ENCODE results near the gene GRM1. TPM values are rescaled to one million over a fixed set of nuclear protein-coding genes. Genes with fewer than 3 reads are reported as not detected.
A peak's percentile ranks its signal among the peaks of the same experiment; 100 is the strongest.

The GRM1 gene
- total RNA-seq, 1 donor from 2014 or later: 0.05 TPM

GRCh38 chr6:146287691-146288369, 259.0 kb downstream of the GRM1 start:
- H3K27me3 Mint-ChIP-seq (ENCODE audit: low read depth, unreplicated experiment): no peaks in the 10 kb centered on the region
- Histone ChIP-seq H3K9ac (ENCODE audit: low read length) (no peak overlapping the region), H3K9me3 (ENCODE audit: insufficient read depth, low read depth, low read length) (no peaks in the 10 kb centered on the region), H3K27me3 (ENCODE audit: insufficient read depth, low read length) (no peaks in the 10 kb centered on the region), H4K20me1 (ENCODE audit: insufficient read depth, low read length) (no peaks in the 10 kb centered on the region), H3K4me3 (ENCODE audit: insufficient read depth, low read depth, low read length) (no peak overlapping the region), H3K79me2 (ENCODE audit: insufficient read depth, low read length) (no peaks in the 10 kb centered on the region), H3K4me2 (ENCODE audit: low read length) (no peak overlapping the region), H3K4me1 (ENCODE audit: insufficient read depth, low read length) (peaks cover 5% of the 10 kb centered on the region), H3K36me3 (ENCODE audit: insufficient read depth, low read length) (no peaks in the 10 kb centered on the region), H2AFZ (ENCODE audit: low read depth, low read length) (no peak overlapping the region), H3K27ac (ENCODE audit: low read depth, low read length) (no peak overlapping the region)
- H3K9me3 Mint-ChIP-seq (ENCODE audit: unreplicated experiment): peaks cover 8% of the 10 kb centered on the region
- TF ChIP-seq, protein P1, sequence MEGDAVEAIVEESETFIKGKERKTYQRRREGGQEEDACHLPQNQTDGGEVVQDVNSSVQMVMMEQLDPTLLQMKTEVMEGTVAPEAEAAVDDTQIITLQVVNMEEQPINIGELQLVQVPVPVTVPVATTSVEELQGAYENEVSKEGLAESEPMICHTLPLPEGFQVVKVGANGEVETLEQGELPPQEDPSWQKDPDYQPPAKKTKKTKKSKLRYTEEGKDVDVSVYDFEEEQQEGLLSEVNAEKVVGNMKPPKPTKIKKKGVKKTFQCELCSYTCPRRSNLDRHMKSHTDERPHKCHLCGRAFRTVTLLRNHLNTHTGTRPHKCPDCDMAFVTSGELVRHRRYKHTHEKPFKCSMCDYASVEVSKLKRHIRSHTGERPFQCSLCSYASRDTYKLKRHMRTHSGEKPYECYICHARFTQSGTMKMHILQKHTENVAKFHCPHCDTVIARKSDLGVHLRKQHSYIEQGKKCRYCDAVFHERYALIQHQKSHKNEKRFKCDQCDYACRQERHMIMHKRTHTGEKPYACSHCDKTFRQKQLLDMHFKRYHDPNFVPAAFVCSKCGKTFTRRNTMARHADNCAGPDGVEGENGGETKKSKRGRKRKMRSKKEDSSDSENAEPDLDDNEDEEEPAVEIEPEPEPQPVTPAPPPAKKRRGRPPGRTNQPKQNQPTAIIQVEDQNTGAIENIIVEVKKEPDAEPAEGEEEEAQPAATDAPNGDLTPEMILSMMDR (IDR thresholded peaks at IDR 0.05; ENCODE audit: insufficient read depth, low read depth, low read length): no peak
- TF ChIP-seq EZH2 (IDR thresholded peaks at IDR 0.05; ENCODE audit: insufficient read depth, low read length): no peak
- H3K4me3 Mint-ChIP-seq (ENCODE audit: unreplicated experiment): no peak overlapping the region
- no peaks in the 10 kb centered on the region for H3K36me3 Mint-ChIP-seq (ENCODE audit: low read depth, unreplicated experiment)
- H3K27ac Mint-ChIP-seq (ENCODE audit: unreplicated experiment): no peak overlapping the region
- DNase-seq (ENCODE audit: low read depth): peak; percentile 72
- FAIRE-seq: no peak
- peaks cover 5% of the 10 kb centered on the region for H3K4me1 Mint-ChIP-seq (ENCODE audit: low read depth, unreplicated experiment)

GRCh38 chr6:146289816-146290588, 261.1 kb downstream of the GRM1 start:
- peak; percentile 73 for DNase-seq (ENCODE audit: low read depth)
- H4K20me1 ChIP-seq (ENCODE audit: insufficient read depth, low read length): no peaks in the 10 kb centered on the region
- TF ChIP-seq, protein P1 (IDR thresholded peaks at IDR 0.05; ENCODE audit: insufficient read depth, low read depth, low read length): no peak
- no peak for TF ChIP-seq EZH2 (IDR thresholded peaks at IDR 0.05; ENCODE audit: insufficient read depth, low read length)
- peaks cover 8% of the 10 kb centered on the region for H3K9me3 Mint-ChIP-seq (ENCODE audit: unreplicated experiment)
- no peaks in the 10 kb centered on the region for H3K36me3 ChIP-seq (ENCODE audit: insufficient read depth, low read length)
- no peak overlapping the region for H3K4me3 Mint-ChIP-seq (ENCODE audit: unreplicated experiment)
- H3K36me3 Mint-ChIP-seq (ENCODE audit: low read depth, unreplicated experiment): no peaks in the 10 kb centered on the region
- H3K27me3 Mint-ChIP-seq (ENCODE audit: low read depth, unreplicated experiment): no peaks in the 10 kb centered on the region
- no peak overlapping the region for H2AFZ ChIP-seq (ENCODE audit: low read depth, low read length)
- H3K4me2 ChIP-seq (ENCODE audit: low read length): peak overlapping the region; percentile 42
- H3K4me1 ChIP-seq (ENCODE audit: insufficient read depth, low read length): peaks cover 5% of the 10 kb centered on the region
- no peak overlapping the region for H3K4me3 ChIP-seq (ENCODE audit: insufficient read depth, low read depth, low read length)
- peak overlapping the region; percentile 22 for H3K27ac ChIP-seq (ENCODE audit: low read depth, low read length)
- H3K27ac Mint-ChIP-seq (ENCODE audit: unreplicated experiment): no peak overlapping the region
- no peak for FAIRE-seq
- H3K27me3 ChIP-seq (ENCODE audit: insufficient read depth, low read length): no peaks in the 10 kb centered on the region
- no peaks in the 10 kb centered on the region for H3K79me2 ChIP-seq (ENCODE audit: insufficient read depth, low read length)
- H3K4me1 Mint-ChIP-seq (ENCODE audit: low read depth, unreplicated experiment): peaks cover 5% of the 10 kb centered on the region
- no peaks in the 10 kb centered on the region for H3K9me3 ChIP-seq (ENCODE audit: insufficient read depth, low read depth, low read length)
- no peak overlapping the region for H3K9ac ChIP-seq (ENCODE audit: low read length)

DNA sequence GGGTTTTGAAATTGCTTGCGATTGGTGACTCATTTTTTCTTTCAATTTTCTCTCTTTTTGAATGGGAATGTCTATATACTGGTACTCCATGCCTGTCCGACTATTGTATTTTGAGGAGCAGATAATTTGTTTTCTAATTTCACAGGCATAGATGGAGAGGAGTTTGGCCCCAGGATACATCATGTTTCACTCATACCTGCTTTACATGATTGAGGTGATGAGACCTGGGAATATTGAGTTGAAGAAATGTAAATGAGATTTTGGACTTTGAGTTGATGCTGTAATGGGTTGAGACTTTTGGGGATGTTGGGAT, 261.7 kb downstream of the GRM1 start:
- no peak overlapping the region for H3K4me3 ChIP-seq (ENCODE audit: insufficient read depth, low read depth, low read length)
- H3K4me3 Mint-ChIP-seq (ENCODE audit: unreplicated experiment): no peak overlapping the region
- H4K20me1 ChIP-seq (ENCODE audit: insufficient read depth, low read length): no peaks in the 10 kb centered on the region
- H3K4me2 ChIP-seq (ENCODE audit: low read length): peak overlapping the region; percentile 42
- no peak overlapping the region for H3K27ac Mint-ChIP-seq (ENCODE audit: unreplicated experiment)
- no peak overlapping the region for H3K9ac ChIP-seq (ENCODE audit: low read length)
- no peaks in the 10 kb centered on the region for H3K27me3 ChIP-seq (ENCODE audit: insufficient read depth, low read length)
- no peaks in the 10 kb centered on the region for H3K27me3 Mint-ChIP-seq (ENCODE audit: low read depth, unreplicated experiment)
- H3K4me1 ChIP-seq (ENCODE audit: insufficient read depth, low read length): peaks cover 5% of the 10 kb centered on the region
- no peak overlapping the region for H2AFZ ChIP-seq (ENCODE audit: low read depth, low read length)
- H3K79me2 ChIP-seq (ENCODE audit: insufficient read depth, low read length): no peaks in the 10 kb centered on the region
- H3K9me3 ChIP-seq (ENCODE audit: insufficient read depth, low read depth, low read length): no peaks in the 10 kb centered on the region
- no peak for DNase-seq (ENCODE audit: low read depth)
- peak overlapping the region; percentile 40 for H3K27ac ChIP-seq (ENCODE audit: low read depth, low read length)
- H3K36me3 Mint-ChIP-seq (ENCODE audit: low read depth, unreplicated experiment): no peaks in the 10 kb centered on the region
- H3K4me1 Mint-ChIP-seq (ENCODE audit: low read depth, unreplicated experiment): peaks cover 5% of the 10 kb centered on the region
- no peak for TF ChIP-seq EZH2 (IDR thresholded peaks at IDR 0.05; ENCODE audit: insufficient read depth, low read length)
- TF ChIP-seq, protein P1 (IDR thresholded peaks at IDR 0.05; ENCODE audit: insufficient read depth, low read depth, low read length): no peak
- FAIRE-seq: no peak
- H3K36me3 ChIP-seq (ENCODE audit: insufficient read depth, low read length): no peaks in the 10 kb centered on the region
- peaks cover 8% of the 10 kb centered on the region for H3K9me3 Mint-ChIP-seq (ENCODE audit: unreplicated experiment)

All from astrocyte (in vitro differentiated cells and primary cell).